Measurements from ENCODE around the gene FUT9.
"Not testable (repeated sequence)": the region's sequence is repeated elsewhere in the genome, so short reads cannot be mapped to it uniquely, and the experiment has no call there.

FUT9 gene

GRCh38 chr6:96236471-96236870 is 220.7 kb downstream of the FUT9 start:
- DNase-seq: no peak
- TF ChIP-seq GATA1 (IDR thresholded peaks at IDR 0.05; ENCODE audit: low read depth, low read length) (no peak), POLR2A (IDR thresholded peaks at IDR 0.05; ENCODE audit: low read length) (no peak)

DNA sequence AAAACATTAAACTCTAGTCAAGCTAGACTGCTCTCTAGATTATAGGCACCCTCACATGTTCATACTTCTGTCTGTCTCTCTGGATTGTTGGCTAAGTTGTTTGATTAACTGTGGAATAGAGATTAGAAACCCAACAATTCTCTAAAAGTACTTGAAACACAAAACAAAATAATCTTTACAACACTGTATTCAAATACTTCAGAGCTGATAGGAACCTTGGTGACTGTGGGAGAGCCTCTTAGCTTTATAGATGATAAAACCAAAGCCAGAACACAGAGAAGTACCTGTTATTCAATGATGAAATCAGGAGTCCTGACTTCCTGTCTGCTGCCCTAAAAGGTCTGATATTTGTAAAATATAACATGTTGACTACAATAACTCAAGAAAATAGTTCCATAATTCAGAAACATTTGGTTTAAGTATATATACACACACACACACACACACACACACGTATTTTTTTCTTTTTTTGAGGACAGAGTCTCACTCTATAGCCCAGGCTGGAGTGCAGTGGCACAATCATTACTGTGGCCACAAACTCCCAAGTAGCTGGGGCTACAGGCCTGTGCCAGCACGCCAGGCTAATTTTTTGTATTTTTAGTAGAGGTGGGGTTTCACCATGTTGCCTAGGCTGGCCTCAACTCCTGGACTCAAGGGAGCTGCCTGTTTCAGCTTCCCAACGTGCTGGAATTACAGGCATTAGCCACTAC is 222.0 kb downstream of the FUT9 start:
- TF ChIP-seq POLR2A (IDR thresholded peaks at IDR 0.05; ENCODE audit: low read length): no peak
- no peak for TF ChIP-seq GATA1 (IDR thresholded peaks at IDR 0.05; ENCODE audit: low read depth, low read length)
- DNase-seq: no peak

DNA sequence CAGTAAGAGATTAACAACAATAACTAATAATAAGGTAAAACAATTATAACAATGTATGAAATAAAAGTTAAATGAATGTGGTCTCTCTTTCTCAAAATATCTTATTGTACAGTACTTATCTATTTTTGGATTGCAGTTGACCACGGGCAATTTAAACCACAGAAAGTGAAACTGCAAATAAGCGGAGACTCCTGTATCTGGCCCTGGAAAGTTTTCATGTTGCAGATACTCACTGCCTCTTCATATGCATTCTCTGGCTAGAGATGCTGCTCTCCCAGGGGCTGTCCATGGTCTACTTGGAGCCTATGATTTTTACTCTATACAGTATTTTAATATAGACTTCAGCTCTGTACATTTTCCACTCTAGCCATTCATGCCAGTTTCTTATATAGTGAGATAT is 230.8 kb downstream of the FUT9 start:
- TF ChIP-seq POLR2A (IDR thresholded peaks at IDR 0.05; ENCODE audit: low read length) (no peak), GATA1 (IDR thresholded peaks at IDR 0.05; ENCODE audit: low read depth, low read length) (no peak)

GRCh38 chr6:96249755-96250154 is 234.0 kb downstream of the FUT9 start:
- DNase-seq: no peak
- TF ChIP-seq GATA1 (IDR thresholded peaks at IDR 0.05; ENCODE audit: low read depth, low read length) (no peak), POLR2A (IDR thresholded peaks at IDR 0.05; ENCODE audit: low read length) (no peak)

More for the DNA sequence above, 230.8 kb downstream of the FUT9 start:
- no peak for DNase-seq

DNA sequence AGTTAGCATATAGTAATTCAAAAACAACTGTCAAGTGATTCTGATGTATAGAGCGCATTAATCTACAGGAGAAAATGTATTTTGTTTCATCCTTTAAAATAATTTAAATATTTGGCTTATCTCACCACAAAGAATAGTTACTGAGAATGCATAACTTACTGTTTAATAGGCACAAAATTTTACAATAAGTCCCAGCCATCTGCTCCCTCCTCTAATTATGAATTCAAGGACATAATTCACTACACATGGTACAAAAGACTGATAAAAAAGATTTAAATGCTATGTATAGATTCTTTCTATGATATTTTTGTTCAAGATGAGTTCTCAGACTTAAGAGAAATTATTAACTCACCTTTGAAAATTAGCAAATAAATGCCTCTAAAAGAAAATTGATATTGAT is 242.0 kb downstream of the FUT9 start:
- no peak for DNase-seq
- TF ChIP-seq POLR2A (IDR thresholded peaks at IDR 0.05; ENCODE audit: low read length) (no peak), GATA1 (IDR thresholded peaks at IDR 0.05; ENCODE audit: low read depth, low read length) (no peak)

- DNase-seq: not testable (repeated sequence)
These were observed 245.1 kb downstream of the FUT9 start for GRCh38 chr6:96260787-96261430.
